ENCODE measurements around the gene SORBS1. TPM values are rescaled to one million over a fixed set of nuclear protein-coding genes. Genes with fewer than 3 reads are reported as not detected.

The SORBS1 gene
- total and polyA plus RNA-seq, 2 of the 13 experiments (the other 11 are each of a cell fraction or from before 2014, with no cell fraction given) = 16.8 to 39.8 TPM

- no peak for TF ChIP-seq ATF4 (CRISPR knock-in tag; IDR thresholded peaks at IDR 0.05)
- no peak for TF ChIP-seq ZSCAN20 (CRISPR knock-in tag; IDR thresholded peaks at IDR 0.05; ENCODE audit: borderline replicate concordance)
- TF ChIP-seq ZNF550 (CRISPR knock-in tag; IDR thresholded peaks at IDR 0.05; ENCODE audit: borderline replicate concordance) = no peak
- no peak for TF ChIP-seq ZNF672 (CRISPR knock-in tag; IDR thresholded peaks at IDR 0.05)
- TF ChIP-seq ZNF484 (CRISPR knock-in tag; IDR thresholded peaks at IDR 0.05; ENCODE audit: borderline replicate concordance, low read depth) = no peak
- no peak for TF ChIP-seq ZSCAN30 (CRISPR knock-in tag; IDR thresholded peaks at IDR 0.05)
- no peak for TF ChIP-seq ZNF563 (CRISPR knock-in tag; IDR thresholded peaks at IDR 0.05)
- peak; percentile 78; the same call in 1 of the 2 replicates for TF ChIP-seq SOX5 (CRISPR knock-in tag; IDR thresholded peaks at IDR 0.05; ENCODE audit: borderline replicate concordance)
- no peak for TF ChIP-seq SP4 (CRISPR knock-in tag; IDR thresholded peaks at IDR 0.05)
- no peak for TF ChIP-seq XBP1 (CRISPR knock-in tag; IDR thresholded peaks at IDR 0.05)
- no peak for TF ChIP-seq ZNF724P (CRISPR knock-in tag; IDR thresholded peaks at IDR 0.05; ENCODE audit: borderline replicate concordance)
- TF ChIP-seq SRF (IDR thresholded peaks at IDR 0.05; ENCODE audit: low read depth, low read length) = no peak
- TF ChIP-seq ZNF274 (CRISPR knock-in tag; IDR thresholded peaks at IDR 0.05) = no peak
- no peak for TF ChIP-seq ZKSCAN8 (CRISPR knock-in tag; IDR thresholded peaks at IDR 0.05; ENCODE audit: borderline replicate concordance)
- TF ChIP-seq ZNF407 (CRISPR knock-in tag; IDR thresholded peaks at IDR 0.05; ENCODE audit: not compliant biosample characterization) = no peak
- TF ChIP-seq ZNF720 (CRISPR knock-in tag; IDR thresholded peaks at IDR 0.05) = no peak
- 0 out of 2 replicates have a peak, but pooled peaks have one; percentile 14 for TF ChIP-seq ATF2 (CRISPR knock-in tag; IDR thresholded peaks at IDR 0.05)
- TF ChIP-seq BCL3 (CRISPR knock-in tag; IDR thresholded peaks at IDR 0.05) = no peak
These were observed 21.4 kb downstream of the SORBS1 start (continued) for GRCh38 chr10:95539560-95540284.
